Measurements from ENCODE around the gene PPT2. TPM values are rescaled to one million over a fixed set of nuclear protein-coding genes. Genes with fewer than 3 reads are reported as not detected.
"Not testable (repeated sequence)": the region's sequence is repeated elsewhere in the genome, so short reads cannot be mapped to it uniquely, and the experiment has no call there.

PPT2 gene
- total RNA-seq, 1 experiment from 2014 or later = 270 TPM

DNA sequence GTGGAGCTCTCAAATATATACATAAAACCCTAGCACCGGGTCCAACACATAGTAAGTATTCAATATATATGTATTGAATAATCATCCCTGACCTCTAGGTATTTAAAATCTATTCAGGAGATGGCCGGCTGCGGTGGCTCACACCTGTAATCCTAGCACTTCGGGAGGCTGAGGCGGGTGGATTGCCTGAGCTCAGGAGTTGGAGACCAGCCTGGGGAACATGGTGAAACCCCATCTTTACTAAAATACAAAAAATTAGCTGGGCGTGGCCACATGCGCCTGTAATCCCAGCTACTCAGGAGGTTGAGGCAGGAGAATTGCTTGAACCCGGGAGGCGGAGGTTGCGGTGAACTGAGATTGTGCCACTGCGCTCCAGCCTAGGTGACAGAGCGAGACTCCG lies 39.2 kb downstream of the PPT2 start:
- DNase-seq (ENCODE audit: low read depth); in situ Hi-C loops (cut with HindIII; ENCODE audit: low pct_unique_long_range_greater_than_20kb, low sequenced_read_pairs): not testable (repeated sequence)

DNA sequence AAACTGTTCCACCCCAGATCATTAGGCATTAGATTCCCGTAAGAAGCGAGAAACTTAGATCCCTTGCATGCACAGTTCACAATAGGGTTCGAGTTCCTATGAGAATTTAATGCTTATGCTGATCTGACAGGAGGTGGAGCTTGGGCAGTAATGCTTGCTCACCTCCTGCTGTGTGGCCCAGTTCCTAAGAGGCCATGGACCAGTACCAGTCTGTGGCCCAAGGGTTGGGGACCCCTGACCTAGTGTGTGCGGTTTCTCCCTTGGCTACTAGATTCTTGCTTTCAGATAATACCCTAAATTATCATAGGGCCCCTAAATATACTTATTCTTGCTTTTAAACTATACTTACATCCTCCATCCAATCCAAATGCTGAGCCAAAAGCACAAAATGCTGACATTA lies 40.4 kb downstream of the PPT2 start:
- in situ Hi-C loops (cut with HindIII; ENCODE audit: low pct_unique_long_range_greater_than_20kb, low sequenced_read_pairs) = no loop called here
- no peak for DNase-seq (ENCODE audit: low read depth)

DNA sequence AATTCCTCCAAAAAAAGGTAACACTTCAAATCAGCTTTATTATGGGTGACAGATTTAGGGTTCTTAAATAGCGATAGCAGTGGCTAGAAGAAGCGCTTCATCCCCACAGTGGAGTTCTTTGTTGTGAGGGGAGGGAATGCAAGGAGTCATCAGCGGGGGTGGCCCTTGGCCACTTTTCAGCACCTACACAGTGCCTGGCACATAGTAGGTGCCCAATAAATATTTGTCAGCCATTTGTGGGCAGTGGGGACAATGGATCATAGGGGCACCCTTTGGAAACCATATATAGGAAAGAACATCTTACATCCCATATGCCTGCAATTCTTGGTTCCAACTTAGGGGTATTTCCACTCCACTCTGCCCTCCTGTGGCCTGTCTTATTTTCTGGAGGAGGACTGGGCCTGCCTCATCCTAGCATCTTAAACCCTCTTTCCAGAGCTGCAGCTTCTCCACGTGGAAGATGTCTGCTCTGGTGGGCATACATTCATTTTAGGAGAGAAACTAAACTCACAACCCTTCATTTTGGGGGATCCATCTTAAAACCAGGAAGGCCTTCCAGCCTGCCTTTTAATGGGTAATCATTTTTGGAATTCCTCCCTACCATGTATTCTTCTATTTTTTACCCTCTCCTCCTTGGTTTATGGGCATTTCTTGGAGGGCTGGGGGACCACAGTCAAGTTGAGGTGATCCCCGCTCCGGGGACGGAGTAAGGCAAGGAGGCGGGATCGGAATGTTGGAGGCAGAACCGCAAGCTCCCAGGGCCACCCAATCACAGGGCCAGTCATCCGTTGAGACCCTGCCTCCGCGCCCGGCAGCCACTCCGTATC lies 41.1 kb downstream of the PPT2 start:
- no peak for DNase-seq (ENCODE audit: low read depth)
- in situ Hi-C loops (cut with HindIII; ENCODE audit: low pct_unique_long_range_greater_than_20kb, low sequenced_read_pairs) = no loop called here

DNA sequence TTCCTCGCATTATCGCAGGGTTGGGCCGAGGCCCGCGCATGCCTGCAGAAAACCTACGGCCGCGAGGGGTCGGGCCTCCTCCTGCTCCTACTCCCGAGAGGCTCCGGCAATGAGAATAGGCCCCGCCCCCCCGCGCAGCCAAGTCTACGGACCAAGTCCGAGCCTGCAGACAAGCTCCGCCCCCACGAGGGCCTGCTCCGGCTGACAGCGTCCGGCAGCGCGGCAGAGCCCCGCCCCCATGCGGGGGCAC lies 41.6 kb downstream of the PPT2 start:
- in situ Hi-C loops (cut with HindIII; ENCODE audit: low pct_unique_long_range_greater_than_20kb, low sequenced_read_pairs) = no loop called here
- DNase-seq (ENCODE audit: low read depth) = peak; percentile 100

DNA sequence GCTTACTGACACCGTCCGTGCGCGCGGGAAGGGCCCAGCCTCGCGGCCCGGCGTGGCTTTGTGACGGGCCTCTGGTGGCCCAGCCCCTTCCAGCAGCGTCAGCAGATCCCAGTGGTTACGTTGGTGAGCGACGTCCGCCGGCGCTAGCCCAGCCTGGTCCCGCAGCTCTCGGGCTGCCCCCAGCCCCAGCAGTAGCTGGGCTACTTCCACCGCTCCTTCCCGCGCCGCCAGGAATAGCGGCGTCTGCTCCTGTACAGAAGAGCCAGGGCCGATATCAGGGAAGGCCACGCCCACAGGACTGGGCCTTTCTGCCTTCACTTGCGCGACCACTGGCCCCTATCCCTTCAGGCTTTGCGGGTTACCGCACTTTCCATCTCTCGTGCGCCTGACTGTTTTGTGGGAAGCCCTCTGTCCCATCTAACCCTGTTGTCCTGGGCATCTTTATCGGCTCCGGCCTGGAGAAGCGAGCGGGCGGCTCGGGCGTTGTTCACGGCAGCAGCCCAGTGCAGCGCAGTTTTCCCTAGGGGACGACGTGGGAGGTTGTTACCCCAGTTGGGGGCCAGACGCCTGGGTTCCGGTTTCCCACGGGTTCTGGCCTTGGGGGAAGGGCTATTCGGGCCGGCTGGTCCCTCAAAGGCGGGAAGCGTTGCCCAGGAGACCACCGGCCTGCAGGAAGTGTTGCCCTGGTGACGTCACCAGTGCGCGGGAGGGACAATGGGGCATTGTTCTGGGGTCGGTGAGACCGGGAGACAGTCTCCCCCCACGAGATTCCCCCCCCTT lies 42.2 kb downstream of the PPT2 start:
- in situ Hi-C loops (cut with HindIII; ENCODE audit: low pct_unique_long_range_greater_than_20kb, low sequenced_read_pairs) = no loop called here
- DNase-seq (ENCODE audit: low read depth) = peak; percentile 69

DNA sequence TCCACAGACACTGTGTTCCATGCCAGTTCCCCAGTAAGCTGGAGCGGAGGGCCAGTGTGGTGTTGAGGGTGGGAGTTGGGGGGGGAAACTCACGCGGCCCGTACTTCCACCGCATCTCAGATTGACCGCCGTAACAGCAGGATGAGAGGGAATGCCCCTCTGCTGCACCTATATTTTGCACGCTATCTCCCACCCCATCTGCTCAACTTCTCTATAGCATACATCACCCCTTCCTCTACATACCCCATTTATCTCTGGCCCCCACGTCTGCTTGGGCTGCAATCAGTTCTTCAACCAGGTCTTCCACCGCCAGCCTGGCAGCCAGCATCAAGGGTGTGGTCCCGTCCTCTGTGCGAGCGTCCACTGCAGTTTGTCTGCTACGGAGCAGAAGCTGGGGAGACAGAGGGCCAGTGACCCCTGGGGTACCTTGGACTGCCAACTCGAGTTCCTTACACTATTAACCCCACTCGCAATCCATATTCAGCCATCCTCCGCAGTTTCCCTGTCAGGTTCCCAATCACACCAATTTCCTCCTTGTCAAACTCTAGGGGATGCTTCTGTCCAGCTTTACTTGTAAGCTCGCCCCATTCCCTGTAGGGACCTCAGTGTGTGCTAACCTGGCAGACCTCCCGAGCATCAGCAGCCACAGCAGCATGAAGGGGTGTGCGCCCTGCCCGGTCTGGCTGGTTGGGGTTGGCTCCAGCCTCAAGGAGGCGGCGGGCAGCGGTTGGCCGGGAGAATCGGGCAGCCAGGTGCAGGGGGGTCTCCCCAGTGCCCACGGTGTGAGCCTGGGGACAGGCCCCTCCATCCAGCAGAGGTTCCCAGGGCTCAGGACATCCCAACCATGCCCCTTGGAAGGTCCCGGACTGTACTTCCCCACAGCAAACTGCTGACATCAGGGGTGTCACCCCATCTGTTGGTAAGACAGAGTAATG lies 43.0 kb downstream of the PPT2 start:
- no peak for DNase-seq (ENCODE audit: low read depth)
- in situ Hi-C loops (cut with HindIII; ENCODE audit: low pct_unique_long_range_greater_than_20kb, low sequenced_read_pairs) = no loop called here

DNA sequence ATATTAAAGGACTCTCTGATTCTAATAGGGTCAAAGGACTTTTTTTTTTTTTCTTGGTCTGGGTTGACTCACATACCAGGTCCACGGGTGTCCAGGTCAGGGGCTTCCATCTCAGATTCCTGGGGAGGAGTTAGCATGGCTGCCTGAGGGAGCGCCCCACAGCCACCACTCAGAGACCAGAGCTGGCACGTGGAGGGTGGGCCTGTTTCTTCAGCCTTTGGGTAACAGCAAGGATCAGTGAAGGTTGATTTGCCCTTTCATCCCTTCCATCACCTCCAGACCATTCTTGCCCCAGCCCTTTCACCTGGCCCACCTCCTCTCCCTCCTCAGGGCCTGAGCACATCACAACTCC lies 44.4 kb downstream of the PPT2 start:
- DNase-seq (ENCODE audit: low read depth) = no peak
- in situ Hi-C loops (cut with HindIII; ENCODE audit: low pct_unique_long_range_greater_than_20kb, low sequenced_read_pairs) = no loop called here

DNA sequence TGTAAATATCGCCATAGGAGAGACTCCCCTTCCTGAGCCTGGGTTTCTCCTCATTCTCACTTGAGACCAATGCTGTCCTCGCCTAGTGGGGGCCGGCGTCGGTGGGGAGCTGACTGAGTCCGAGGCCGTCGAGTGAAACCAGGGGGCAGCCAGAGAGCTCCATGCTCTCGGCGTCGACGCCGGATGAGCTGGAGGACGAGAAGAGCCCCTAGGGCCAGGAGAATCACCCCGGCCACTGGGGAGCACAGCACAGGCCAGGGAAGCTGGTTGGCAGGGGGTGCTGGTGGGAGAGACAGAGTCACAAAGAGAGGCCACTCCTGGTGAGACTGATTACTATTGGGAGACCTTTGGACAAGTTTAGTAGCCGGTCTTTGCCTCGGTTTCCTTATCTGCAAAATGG lies 44.9 kb downstream of the PPT2 start:
- in situ Hi-C loops (cut with HindIII; ENCODE audit: low pct_unique_long_range_greater_than_20kb, low sequenced_read_pairs) = no loop called here
- no peak for DNase-seq (ENCODE audit: low read depth)

DNA sequence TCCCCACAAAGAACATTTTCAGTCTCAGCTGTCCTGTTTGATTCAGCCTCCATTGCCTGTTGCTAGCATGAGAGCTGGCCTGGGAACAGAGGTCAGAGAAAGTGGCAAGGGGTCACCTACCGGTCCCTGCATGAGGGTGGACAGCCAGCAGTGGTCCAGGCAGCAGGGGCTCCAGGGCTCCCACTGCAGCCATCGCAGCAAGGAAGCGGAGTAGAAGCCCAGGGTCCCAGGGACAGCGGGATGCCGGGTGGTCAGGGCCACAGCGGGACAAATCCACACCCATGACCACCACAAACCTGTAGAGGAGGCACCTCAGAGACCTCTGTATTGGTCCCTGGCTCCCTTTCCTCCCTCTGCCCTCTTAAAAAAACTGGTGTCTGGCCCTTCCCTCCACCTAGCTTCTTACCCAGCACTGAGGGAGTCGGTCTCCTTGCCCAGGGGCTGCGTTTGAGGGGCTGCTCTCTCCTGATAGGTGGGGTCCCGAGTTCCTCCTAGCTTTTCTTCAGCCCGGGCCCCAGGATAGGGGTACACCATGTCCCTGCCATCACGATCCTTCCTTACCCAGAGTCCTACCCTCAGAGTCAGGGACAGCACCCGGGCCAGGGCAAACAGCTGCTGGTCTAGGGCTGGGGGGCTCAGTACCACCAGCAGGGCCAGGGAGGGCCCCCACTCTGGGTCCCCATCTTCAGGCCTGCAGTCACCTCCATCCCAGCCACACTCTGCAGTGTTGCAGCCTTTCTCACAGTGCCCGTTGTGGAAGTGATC lies 47.0 kb downstream of the PPT2 start:
- in situ Hi-C loops (cut with HindIII; ENCODE audit: low pct_unique_long_range_greater_than_20kb, low sequenced_read_pairs) = no loop called here
- DNase-seq (ENCODE audit: low read depth) = no peak

DNA sequence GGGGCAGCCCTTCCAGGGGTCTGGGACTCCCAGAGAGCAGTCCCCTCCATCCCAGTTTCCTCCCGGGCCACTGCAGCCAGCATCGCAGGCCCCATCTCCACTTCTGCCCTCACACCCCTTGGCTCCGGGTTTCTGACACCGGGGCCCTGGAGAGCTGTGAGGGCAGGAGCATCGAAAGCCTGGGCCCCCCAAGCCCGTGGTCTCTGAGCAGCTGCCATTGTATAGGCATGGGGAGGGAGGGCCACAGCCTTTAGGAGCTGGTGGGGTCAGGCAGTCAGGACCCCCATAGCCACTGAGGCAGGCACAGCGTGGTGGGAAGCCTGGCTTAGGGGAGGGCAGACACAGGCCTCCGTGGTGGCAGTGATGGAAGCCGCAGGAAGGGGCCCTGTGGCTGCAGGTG lies 48.2 kb downstream of the PPT2 start:
- in situ Hi-C loops (cut with HindIII; ENCODE audit: low pct_unique_long_range_greater_than_20kb, low sequenced_read_pairs) = no loop called here
- DNase-seq (ENCODE audit: low read depth) = no peak

DNA sequence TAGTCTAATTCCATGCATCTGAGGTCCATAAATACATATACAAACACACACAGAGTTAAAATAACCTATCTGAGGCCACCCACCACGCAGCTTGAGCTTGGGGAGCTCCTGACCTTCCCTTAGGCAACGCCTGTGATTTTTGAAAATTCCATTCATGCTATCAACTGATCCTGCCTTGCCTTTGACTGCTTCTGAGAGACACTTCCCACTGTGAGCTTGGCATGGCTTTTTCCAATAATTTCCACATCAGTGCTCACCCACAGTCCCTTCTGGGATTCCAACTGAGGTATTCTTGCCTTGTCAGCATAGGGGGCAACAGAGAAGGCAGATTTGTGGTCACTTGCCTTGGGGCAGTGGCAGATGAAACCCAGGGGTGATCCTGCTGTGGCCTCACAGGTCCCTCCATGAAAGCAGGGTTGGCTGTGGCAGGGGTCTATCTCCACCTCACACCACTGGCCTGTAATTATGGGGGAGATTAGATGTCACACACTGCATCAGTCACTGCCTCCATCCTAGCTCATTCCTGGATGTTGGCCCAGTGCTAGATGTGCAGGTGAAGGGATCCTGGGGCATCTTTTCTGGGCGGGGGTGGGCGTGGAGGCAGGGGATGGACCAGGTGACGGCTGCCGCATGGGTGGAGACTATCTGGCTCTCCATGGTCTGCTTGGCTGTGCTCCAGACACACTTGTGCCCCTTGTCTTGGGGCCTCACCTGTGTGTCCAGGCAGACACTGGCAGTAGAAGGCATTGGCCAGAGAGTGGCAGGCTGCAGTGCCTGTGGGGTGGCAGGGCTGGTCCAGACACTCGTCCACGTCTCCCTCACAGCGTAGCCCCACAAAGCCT lies 49.7 kb downstream of the PPT2 start:
- DNase-seq (ENCODE audit: low read depth) = no peak
- in situ Hi-C loops (cut with HindIII; ENCODE audit: low pct_unique_long_range_greater_than_20kb, low sequenced_read_pairs) = no loop called here

DNA sequence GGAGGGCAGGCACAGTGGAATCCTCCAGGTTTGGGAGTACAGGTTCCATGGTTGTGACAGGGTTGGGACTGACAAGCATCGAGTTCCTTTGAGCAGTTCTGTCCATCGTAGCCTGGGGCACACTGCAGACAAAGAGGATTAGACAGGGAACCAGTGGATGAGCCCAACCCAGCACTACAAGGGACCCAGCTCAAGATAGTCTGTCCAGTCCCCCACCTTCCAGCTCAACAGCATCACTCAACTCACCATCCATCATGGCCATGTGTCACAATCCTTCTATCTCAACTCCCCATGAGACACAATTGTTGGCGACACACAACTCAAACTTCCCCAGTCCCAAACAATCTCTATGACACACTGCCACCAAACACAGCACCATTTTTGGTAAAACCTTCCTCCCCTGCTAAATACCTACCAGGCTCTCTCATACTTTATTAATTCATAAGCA lies 50.4 kb downstream of the PPT2 start:
- in situ Hi-C loops (cut with HindIII; ENCODE audit: low pct_unique_long_range_greater_than_20kb, low sequenced_read_pairs) = no loop called here

DNA sequence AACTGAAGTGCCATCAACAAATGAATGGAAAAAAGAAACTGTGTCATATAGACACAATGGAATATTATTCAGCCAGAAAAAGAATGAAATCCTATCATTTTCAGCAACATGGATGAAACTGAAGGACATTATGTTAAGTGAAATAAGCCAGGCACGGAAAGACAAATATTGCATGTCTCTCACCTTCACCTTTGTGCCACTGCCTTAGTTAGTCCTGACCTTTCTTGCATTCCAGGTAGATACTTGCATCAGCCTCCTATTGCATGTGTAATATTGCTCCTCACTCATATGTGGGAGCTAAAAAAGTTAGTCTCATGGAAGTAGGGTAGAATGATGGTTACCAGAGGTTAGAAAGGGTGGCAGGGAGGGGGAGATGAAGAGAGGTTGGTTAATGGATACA lies 55.1 kb downstream of the PPT2 start:
- DNase-seq (ENCODE audit: low read depth) = no peak
- in situ Hi-C loops (cut with HindIII; ENCODE audit: low pct_unique_long_range_greater_than_20kb, low sequenced_read_pairs) = no loop called here

More for the DNA sequence above, 50.4 kb downstream of the PPT2 start:
- DNase-seq (ENCODE audit: low read depth) = no peak

DNA sequence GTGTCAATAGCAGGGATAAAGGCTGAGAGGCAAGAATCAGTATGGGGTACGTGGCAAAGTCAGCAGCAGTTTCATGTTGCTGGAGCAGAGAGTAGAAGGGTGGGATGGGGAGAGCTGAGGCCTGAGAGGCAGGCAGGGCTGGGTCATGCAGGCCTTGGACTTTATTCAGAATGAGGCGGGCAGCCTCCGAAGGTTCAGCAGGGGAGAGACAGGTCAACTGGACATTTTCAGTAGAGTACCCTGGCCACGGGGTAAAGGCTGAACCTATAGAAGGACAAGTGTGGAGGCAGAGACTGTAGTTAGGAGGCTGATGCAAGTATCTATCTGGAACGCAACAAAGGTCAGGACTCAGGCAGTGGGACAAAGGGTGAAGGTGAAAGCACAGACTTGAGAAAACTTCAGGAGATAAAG lies 56.3 kb downstream of the PPT2 start:
- in situ Hi-C loops (cut with HindIII; ENCODE audit: low pct_unique_long_range_greater_than_20kb, low sequenced_read_pairs) = no loop called here
- no peak for DNase-seq (ENCODE audit: low read depth)

DNA sequence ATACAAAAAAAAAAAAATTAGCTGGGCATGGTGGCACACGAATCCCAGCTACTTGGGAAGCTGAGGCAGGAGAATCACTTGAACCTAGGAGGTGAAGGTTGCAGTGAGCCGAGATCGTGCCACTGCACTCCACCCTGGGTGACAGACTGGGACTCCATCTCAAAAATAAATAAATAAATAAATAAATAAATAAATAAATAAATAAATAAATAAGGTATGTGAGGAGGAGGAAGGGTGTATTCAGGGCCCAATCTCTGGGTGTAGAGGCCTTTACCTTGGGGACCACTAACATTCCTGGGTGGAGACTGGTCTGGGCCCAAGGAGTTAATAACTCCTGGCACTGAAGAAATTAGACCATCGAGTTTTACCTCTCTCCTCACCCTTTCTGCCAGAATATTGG lies 57.5 kb downstream of the PPT2 start:
- in situ Hi-C loops (cut with HindIII; ENCODE audit: low pct_unique_long_range_greater_than_20kb, low sequenced_read_pairs); DNase-seq (ENCODE audit: low read depth): not testable (repeated sequence)

DNA sequence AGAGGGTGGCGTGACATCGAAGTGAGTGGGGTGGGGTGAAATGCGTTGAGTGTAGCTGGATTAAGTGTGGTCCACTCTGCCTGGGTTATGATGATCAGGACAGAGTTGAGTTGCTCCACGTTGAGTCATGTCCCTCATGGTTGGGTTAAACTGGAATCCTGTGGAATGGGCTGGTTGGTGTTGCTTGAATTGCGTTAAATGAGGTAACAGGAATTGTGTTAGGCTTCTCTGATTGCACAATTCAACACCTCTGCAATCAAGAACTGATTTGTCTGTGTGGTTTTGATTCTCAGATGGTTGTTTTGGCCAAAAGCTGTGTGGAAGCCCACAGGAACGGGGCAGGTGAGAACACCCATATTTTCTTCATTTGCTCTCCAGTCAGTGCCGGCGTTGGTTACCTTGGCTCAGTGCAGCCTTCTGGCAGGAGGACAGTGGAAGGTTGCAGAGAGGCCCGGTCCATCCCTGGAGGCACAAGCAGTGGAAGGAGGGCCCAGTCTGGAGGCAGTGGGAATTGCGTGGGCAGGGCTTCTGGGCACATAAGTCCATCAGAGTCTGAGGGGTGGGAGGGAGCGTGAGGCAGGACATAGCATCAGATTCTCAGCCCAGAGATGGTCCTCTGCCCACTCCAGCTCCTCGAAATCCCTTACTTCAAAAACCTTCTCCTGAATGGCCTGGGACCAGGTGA lies 58.3 kb downstream of the PPT2 start:
- DNase-seq (ENCODE audit: low read depth) = no peak
- in situ Hi-C loops (cut with HindIII; ENCODE audit: low pct_unique_long_range_greater_than_20kb, low sequenced_read_pairs) = no loop called here

All from Caki2 (cell line).